Skin epidermis (tissue), 12 donors: ENCODE data around the gene CHMP6.
"Not testable (repeated sequence)": the region's sequence is repeated elsewhere in the genome, so short reads cannot be mapped to it uniquely, and the experiment has no call there.

Source experiments
- H3K27ac ChIP-seq, 21 experiments: fragments of 200-600 bp; sonication (generic) in 11 of 21; one replicate each; pipeline ENCODE4 v1.5.0; 2020; ENCODE audit warnings: mild to moderate bottlenecking in 3 of 21, inconsistent platforms in 2 of 21, moderate library complexity in 2 of 21
- H3K4me3 ChIP-seq, 7 experiments: fragments of 200-600 bp; sonication (generic) in 2 of 7; one replicate each; pipeline ENCODE4 v1.5.0; 2020; ENCODE audit warnings: inconsistent platforms in 2 of 7, mild to moderate bottlenecking in 2 of 7, moderate library complexity in 1 of 7

The CHMP6 gene

DNA sequence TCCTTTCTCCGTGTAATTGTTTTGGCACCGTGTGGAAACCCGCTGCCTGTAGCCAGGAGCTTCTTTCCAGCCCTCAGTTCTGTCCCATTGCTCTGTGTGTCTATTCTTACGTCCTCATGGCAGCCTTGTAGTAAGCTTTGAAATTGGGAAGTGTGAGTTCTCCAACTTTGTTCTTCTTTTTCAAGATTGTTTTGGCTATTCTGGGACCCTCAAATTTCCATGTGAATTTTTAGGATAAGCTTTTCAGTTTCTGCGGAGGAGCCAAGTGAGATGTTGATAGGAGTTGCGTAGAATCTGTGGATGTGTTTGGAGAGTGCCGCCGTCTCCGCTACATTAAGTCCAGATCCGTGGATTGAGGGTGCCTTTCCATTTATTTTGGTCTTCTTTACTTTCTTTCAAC, 15.2 kb downstream of the CHMP6 start:
- H3K4me3 ChIP-seq, result no peak overlapping the region
- H3K27ac ChIP-seq, result no peak overlapping the region

DNA sequence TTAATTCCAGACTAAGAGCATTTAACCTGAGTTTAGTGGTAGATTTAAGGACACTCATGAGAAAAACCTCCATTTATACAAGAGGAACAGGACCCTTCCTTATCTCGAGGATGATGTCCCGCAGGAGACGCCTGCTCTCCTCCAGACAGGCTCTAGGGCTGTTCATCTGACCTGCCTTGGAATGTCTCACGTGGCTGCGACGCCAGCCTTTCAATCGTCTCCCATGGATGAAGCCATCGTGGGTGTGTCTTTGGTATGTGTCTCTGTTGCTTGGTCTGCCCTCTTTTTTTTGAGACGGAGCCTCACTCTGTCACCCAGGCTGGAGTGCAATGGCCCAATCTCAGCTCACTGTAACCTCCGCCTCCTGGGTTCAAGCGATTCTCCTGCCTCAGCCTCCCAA, 16.5 kb downstream of the CHMP6 start:
- Histone ChIP-seq H3K27ac (no peak overlapping the region), H3K4me3 (no peak overlapping the region)

DNA sequence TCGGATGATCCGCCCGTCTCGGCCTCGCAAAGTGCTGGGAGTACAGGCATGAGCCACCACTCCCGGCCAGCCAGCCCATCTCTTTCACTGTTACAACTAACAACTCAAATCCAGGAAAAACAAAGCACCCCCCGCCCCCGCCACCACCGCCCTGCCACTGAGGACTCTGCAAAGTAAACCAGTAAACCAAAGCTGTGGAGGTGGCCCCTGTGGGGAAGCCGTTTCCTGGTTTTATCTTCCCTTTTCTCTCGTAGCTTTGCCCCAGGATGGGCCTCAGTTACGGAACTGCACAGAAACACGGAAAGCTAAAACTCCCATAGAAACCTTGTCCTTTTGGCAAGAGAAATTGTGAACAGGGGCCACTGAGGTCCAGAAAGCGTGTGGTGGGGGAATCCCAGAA, 17.5 kb downstream of the CHMP6 start:
- no peak overlapping the region for H3K4me3 ChIP-seq

DNA sequence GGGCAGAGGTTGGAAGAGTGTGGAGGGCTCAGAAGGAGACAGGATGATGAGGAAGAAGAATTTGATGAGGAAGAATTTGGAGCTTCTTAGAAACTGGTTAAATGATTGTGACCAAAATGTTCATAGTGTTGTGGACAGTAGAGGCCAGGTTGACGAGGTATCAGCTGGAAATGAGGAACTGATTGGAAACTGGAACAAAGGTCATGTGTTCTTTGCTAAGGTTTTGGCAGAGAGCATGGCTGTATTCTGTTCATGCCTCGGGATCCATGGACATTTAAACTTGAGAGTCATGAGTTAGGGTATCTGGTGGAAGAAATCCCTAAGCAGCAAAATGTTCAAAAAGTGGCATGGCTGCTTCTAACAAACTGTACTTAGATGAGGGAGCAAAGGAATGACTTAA, 19.3 kb downstream of the CHMP6 start:
- H3K4me3 ChIP-seq, result no peak overlapping the region
- H3K27ac ChIP-seq, result no peak overlapping the region

More for the DNA sequence above, 17.5 kb downstream of the CHMP6 start:
- peak overlapping the region in 2 of 21 experiments; percentile 21 to 24 for H3K27ac ChIP-seq

DNA sequence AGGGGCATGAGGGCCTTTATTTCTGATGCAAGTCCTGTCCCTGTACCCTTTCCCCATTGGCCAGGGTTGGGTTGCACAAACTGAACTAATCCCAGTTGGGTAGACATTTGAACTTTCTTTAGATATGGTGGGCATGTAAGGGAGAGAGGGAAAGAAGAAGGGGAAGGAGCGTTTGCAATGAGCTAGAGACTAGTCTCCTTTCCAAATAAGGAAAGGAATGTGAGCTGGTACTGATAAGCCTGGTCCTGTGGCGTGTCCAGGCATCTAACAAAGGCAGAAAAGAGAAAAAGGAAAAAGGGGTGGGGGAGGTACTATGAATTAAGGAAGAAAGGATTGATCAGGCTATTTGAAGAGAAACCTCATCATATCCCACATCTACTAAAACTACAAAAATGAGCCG, 20.3 kb downstream of the CHMP6 start:
- H3K27ac ChIP-seq, result no peak overlapping the region

DNA sequence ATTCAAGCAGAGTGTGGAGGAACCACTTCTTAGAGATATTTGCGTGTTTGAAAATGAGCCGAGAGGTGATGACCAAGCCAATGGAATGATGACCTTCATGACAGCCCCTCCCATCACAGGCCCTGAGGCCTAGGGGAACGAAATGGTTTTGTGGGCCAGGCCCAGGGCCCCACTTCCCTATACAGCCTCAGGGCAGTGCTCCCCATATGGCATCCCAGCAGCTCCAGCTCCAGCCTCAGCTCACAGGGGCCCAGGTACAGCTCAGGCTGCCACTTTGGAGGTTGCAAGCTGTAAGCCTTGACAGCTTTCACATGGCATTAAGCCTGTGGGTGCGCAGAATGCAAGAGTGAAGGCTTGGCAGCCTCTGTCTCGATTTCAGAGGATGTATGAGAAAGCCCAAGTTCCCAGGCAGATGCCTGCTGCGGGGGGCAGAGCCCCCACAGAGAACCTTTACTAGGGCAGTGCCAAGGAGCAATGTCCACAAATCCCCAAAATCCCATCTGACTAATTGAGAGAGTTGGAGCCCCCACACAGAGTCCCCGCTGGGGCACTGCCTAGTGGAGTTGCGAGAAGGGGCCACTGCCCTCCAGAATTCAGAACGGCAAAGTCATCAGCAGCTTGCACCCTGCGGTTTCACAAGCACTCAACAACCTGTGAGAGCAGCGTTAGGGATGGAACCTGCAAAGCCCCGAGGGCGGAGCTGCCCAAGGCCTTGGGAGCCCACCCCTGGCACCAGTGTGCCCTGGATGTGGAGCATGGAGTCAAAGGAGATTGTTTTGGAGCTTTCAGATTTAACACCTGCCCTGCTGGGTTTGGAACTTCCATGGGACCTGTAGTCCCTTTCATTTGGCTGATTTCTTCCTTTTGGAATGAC, 21.2 kb downstream of the CHMP6 start:
- Histone ChIP-seq H3K27ac (no peak overlapping the region), H3K4me3 (no peak overlapping the region)

More for the DNA sequence above, 20.3 kb downstream of the CHMP6 start:
- H3K4me3 ChIP-seq, result no peak overlapping the region

DNA sequence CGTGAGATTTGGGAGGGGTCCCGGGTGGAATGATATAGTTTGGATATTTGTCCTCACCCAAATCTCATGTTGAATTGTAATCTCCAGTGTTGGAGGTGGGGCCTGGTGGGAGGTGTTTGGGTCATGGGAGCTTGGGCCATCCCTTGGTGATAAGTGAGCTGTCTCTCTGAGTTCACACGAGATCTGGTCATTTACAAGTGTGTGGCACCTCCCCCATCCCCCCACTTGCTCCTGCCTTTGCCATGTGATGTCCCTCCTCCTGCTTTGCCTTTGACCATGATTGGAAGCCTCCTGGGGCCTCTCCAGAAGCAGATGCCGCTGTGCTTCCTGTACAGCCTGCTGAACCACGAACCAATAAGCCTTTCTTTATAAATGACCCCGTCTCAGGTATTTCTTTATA, 22.0 kb downstream of the CHMP6 start:
- H3K4me3 ChIP-seq, result no peak overlapping the region
- no peak overlapping the region for H3K27ac ChIP-seq

GRCh38 chr17:81015136-81015535, 23.5 kb downstream of the CHMP6 start:
- no peak overlapping the region for H3K4me3 ChIP-seq
- H3K27ac ChIP-seq, result no peak overlapping the region

- Histone ChIP-seq H3K4me3 (no peak overlapping the region), H3K27ac (no peak overlapping the region)
Measured at GRCh38 chr17:81016575-81016974, 24.9 kb downstream of the CHMP6 start.

DNA sequence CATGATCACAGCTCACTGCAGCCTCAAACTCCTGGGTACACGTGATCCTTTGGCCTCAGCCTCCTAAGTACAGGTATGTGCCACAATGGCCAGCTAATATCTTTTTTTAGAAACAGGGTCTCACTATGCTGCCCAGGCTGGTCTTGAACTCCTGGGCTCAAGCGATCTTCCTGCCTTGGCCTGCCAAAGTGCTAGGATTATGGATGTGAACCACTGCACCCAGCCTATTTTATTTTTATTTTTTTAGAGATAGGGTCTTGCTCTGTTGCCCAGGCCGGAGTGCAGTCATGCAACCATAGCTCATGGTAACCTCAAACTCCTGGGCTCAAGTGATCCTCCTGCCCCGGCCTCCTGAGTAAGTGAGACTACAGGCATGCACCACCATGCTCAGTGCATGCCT, 25.7 kb downstream of the CHMP6 start:
- not testable (repeated sequence) for H3K4me3 ChIP-seq

GRCh38 chr17:81018044-81018802, 26.6 kb downstream of the CHMP6 start:
- H3K27ac ChIP-seq, result peak overlapping the region in 18 of 21 experiments; percentile 22 to 89 (median 66)
- H3K4me3 ChIP-seq, result peak overlapping the region in 4 of 7 experiments; percentile 1 to 15 (median 4)

More for the DNA sequence above, 25.7 kb downstream of the CHMP6 start:
- peak overlapping the region in 8 of 21 experiments; percentile 22 to 89 (median 76) for H3K27ac ChIP-seq

DNA sequence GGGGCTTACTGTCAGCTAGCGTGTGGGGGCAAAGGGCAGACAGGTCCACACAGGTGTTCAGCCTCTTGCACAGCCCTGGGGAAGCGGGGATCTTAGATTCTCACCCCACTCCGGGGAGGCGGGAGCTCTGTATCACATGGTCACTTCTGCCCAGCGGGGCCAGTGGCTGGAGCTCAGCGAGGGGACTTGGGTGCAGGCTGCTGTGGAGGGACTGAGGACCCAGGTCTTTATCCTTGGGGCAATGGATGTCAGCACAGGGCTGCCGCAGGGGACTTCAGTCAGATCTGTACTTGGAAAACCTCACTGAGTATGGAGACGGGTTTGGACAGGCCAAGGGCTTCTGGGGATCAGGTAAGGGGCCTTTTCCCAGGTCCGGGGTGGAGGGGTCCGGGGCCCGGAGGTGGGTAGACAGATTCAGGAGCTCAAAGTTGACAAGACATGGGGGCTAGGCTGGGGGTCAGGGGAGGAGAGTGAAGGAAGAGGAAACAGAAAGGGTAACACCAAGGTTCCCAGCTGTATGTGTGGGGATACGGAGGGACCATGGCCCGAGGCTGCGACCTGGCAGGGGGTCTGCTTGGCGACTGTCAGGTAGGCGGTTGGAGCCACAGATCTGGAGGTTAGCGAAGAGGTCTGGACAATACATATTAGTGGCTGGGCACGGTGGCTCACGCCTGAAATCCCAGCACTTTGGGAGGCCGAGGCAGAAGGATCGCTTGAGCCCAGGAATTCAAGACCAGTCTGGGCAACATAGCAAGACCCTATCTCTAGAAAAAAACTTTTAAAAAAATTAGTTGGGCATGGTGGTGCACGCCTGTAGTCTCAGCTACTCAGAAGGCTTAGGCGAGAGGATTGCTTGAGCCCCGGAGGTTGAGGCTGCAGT, 28.2 kb downstream of the CHMP6 start:
- no peak overlapping the region for H3K27ac ChIP-seq
- no peak overlapping the region for H3K4me3 ChIP-seq

DNA sequence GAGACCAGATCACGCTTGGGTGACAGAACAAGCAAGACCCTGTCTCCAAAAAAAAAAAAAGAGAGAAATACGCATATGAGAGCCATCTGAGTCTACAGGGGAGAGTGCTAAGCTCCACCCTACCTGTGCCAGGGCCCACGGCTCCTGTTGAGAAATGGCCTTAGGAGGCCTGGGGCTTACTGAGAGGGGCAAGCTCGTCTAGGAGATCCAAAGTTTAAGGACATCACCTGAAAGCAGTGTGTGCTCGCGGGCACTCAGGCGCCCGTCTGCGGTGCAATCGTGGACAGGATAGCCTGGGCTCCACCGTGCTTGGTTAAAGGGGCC, 28.8 kb downstream of the CHMP6 start:
- Histone ChIP-seq H3K27ac (peak overlapping the region in 6 of 21 experiments; percentile 11 to 73 (median 52)), H3K4me3 (no peak overlapping the region)

- H3K27ac ChIP-seq, result peak overlapping the region in 8 of 21 experiments; percentile 2 to 73 (median 32)
- H3K4me3 ChIP-seq, result no peak overlapping the region
Measured at GRCh38 chr17:81020767-81021497, 29.3 kb downstream of the CHMP6 start.

GRCh38 chr17:81021531-81022343, 30.1 kb downstream of the CHMP6 start:
- H3K4me3 ChIP-seq, result no peak overlapping the region
- H3K27ac ChIP-seq, result peak overlapping the region in 3 of 21 experiments; percentile 2 to 56 (median 47)

GRCh38 chr17:81022344-81022676, 30.7 kb downstream of the CHMP6 start:
- H3K4me3 ChIP-seq, result no peak overlapping the region
- no peak overlapping the region for H3K27ac ChIP-seq

- Histone ChIP-seq H3K27ac (peak overlapping the region in 5 of 21 experiments; percentile 17 to 71 (median 67)), H3K4me3 (no peak overlapping the region)
Measured at GRCh38 chr17:81025065-81025740, 33.6 kb downstream of the CHMP6 start.

GRCh38 chr17:81025741-81026129, 34.1 kb downstream of the CHMP6 start:
- H3K4me3 ChIP-seq, result no peak overlapping the region
- H3K27ac ChIP-seq, result peak overlapping the region in 7 of 21 experiments; percentile 23 to 71 (median 48)
